ENCODE data around the gene MDN1. TPM values are rescaled to one million over a fixed set of nuclear protein-coding genes. Genes with fewer than 3 reads are reported as not detected.

The MDN1 gene
- total RNA-seq, 2 experiments from 2014 or later = 40.3 to 40.4 TPM

- DNase-seq (no peak), ATAC-seq (ENCODE audit: poor library complexity) (no peak)
- no peak overlapping the region for H3K4me3 ChIP-seq (ENCODE audit: low read length)
- H3K27me3 Mint-ChIP-seq = no peaks in the 10 kb centered on the region
- ChIA-PET CTCF (no interaction called here), POLR2A (no interaction called here)
- H3K9me3 ChIP-seq (ENCODE audit: control insufficient read depth in 1 of 2, insufficient read depth in 1 of 2, low read length in 2 of 2) = no peaks in the 10 kb centered on the region
- TF ChIP-seq CTCF (IDR thresholded peaks at IDR 0.05) = no peak
- H3K27ac Mint-ChIP-seq = no peak overlapping the region
- H3K27me3 ChIP-seq (ENCODE audit: control insufficient read depth in 1 of 2, insufficient read depth in 2 of 2, low read length in 2 of 2) = no peaks in the 10 kb centered on the region
- H3K9me3 Mint-ChIP-seq = no peaks in the 10 kb centered on the region
- no peaks in the 10 kb centered on the region for H3K36me3 ChIP-seq (ENCODE audit: insufficient read depth, low read length)
- H3K4me1 ChIP-seq (ENCODE audit: insufficient read depth, low read length) = no peaks in the 10 kb centered on the region
- H3K27ac ChIP-seq (ENCODE audit: low read depth in 1 of 2, low read length in 2 of 2) = no peak overlapping the region
- intact Hi-C loops (cut with DNase I, micrococcal nuclease) = no loop called here
- no peaks in the 10 kb centered on the region for H3K4me1 Mint-ChIP-seq (ENCODE audit: low read depth)
- peaks cover 5% of the 10 kb centered on the region for H3K36me3 Mint-ChIP-seq (ENCODE audit: low read depth)
- no peak overlapping the region for H3K4me3 Mint-ChIP-seq
Measured at GRCh38 chr6:89618026-89618425, 201.6 kb downstream of the MDN1 start.

- intact Hi-C loops (cut with DNase I, micrococcal nuclease) = no loop called here
- CTCF ChIA-PET = no interaction called here
- Histone ChIP-seq H3K27ac (ENCODE audit: low read depth in 1 of 2, low read length in 2 of 2) (no peak overlapping the region), H3K9me3 (ENCODE audit: control insufficient read depth in 1 of 2, insufficient read depth in 1 of 2, low read length in 2 of 2) (no peaks in the 10 kb centered on the region), H3K4me1 (ENCODE audit: insufficient read depth, low read length) (no peaks in the 10 kb centered on the region), H3K4me3 (ENCODE audit: low read length) (no peak overlapping the region), H3K27me3 (ENCODE audit: control insufficient read depth in 1 of 2, insufficient read depth in 2 of 2, low read length in 2 of 2) (no peaks in the 10 kb centered on the region), H3K36me3 (ENCODE audit: insufficient read depth, low read length) (no peaks in the 10 kb centered on the region)
- no peak for ATAC-seq (ENCODE audit: poor library complexity)
- POLR2A ChIA-PET = no interaction called here
- DNase-seq = no peak
- H3K27me3 Mint-ChIP-seq = no peaks in the 10 kb centered on the region
- no peaks in the 10 kb centered on the region for H3K9me3 Mint-ChIP-seq
- no peak overlapping the region for H3K4me3 Mint-ChIP-seq
- no peak for TF ChIP-seq CTCF (IDR thresholded peaks at IDR 0.05)
- H3K36me3 Mint-ChIP-seq (ENCODE audit: low read depth) = peaks cover 5% of the 10 kb centered on the region
- no peak overlapping the region for H3K27ac Mint-ChIP-seq
- no peaks in the 10 kb centered on the region for H3K4me1 Mint-ChIP-seq (ENCODE audit: low read depth)
Measured at GRCh38 chr6:89616531-89616930, 203.1 kb downstream of the MDN1 start.

- CTCF ChIA-PET = no interaction called here
- Mint-ChIP-seq H3K4me3 (no peak overlapping the region), H3K9me3 (no peaks in the 10 kb centered on the region), H3K27ac (no peak overlapping the region), H3K27me3 (no peaks in the 10 kb centered on the region), H3K4me1 (ENCODE audit: low read depth) (no peaks in the 10 kb centered on the region), H3K36me3 (ENCODE audit: low read depth) (peaks cover 5% of the 10 kb centered on the region)
- H3K36me3 ChIP-seq (ENCODE audit: insufficient read depth, low read length) = no peaks in the 10 kb centered on the region
- ATAC-seq (ENCODE audit: poor library complexity) = no peak
- no peak for TF ChIP-seq CTCF (IDR thresholded peaks at IDR 0.05)
- H3K4me3 ChIP-seq (ENCODE audit: low read length) = no peak overlapping the region
- H3K27ac ChIP-seq (ENCODE audit: low read depth in 1 of 2, low read length in 2 of 2) = no peak overlapping the region
- DNase-seq = no peak
- no peaks in the 10 kb centered on the region for H3K9me3 ChIP-seq (ENCODE audit: control insufficient read depth in 1 of 2, insufficient read depth in 1 of 2, low read length in 2 of 2)
- H3K27me3 ChIP-seq (ENCODE audit: control insufficient read depth in 1 of 2, insufficient read depth in 2 of 2, low read length in 2 of 2) = no peaks in the 10 kb centered on the region
- intact Hi-C loops (cut with DNase I, micrococcal nuclease) = no loop called here
- POLR2A ChIA-PET = no interaction called here
- no peaks in the 10 kb centered on the region for H3K4me1 ChIP-seq (ENCODE audit: insufficient read depth, low read length)
Measured at GRCh38 chr6:89615882-89616281, 203.7 kb downstream of the MDN1 start.

Data from CD4-positive, alpha-beta T cell (primary cell).